SK-N-SH (cell line): Measurements from ENCODE around the gene APC2. TPM values are rescaled to one million over a fixed set of nuclear protein-coding genes. Genes with fewer than 3 reads are reported as not detected.

Experiments used
- CTCF ChIA-PET: fragments of 300-600, 350-600 bp; formaldehyde crosslinking; extraction: SDS; loops from one replicate; lab custom pipeline; 2021; lab: Yijun Ruan, JAX
- POLR2A ChIA-PET: fragments of 350-600 bp; sonication (Branson Sonifier 250); formaldehyde crosslinking; extraction: SDS; loops from one replicate; lab custom pipeline; 2020; ENCODE audit warnings: antibody characterized with exemption, inconsistent platforms; lab: Yijun Ruan, JAX
- DNase-seq: peaks from one replicate; pipeline ENCODE4 v3.0.0; 2012
- H2AFZ ChIP-seq: fragments of 200-600 bp; sonication (generic); 2 replicates; pipeline ENCODE4 v1.8.1; 2016; ENCODE audit warnings: antibody characterized with exemption, mild to moderate bottlenecking, low read depth
- H3F3A ChIP-seq: fragments of 200-600 bp; sonication (generic); replicated peaks from 2 replicates; pipeline ENCODE3; 2016; ENCODE audit warnings: antibody characterized with exemption, mild to moderate bottlenecking; ENCODE audit not compliant: insufficient read depth
- H3K27ac ChIP-seq, 2 experiments: fragments of 200-500 bp in 1 of 2; fragments of 200-600 bp in 1 of 2; sonication (Bioruptor generic) in 1 of 2; sonication (generic), shearing (Covaris generic) in 1 of 2; 2 replicates each; pipeline versions ENCODE4 v1.5.1 to v1.6.1; 2014 to 2016; ENCODE audit warnings: low read depth in 2 of 2, inconsistent platforms in 1 of 2, low read length in 1 of 2, mild to moderate bottlenecking in 1 of 2, mixed read lengths in 1 of 2
- H3K27me3 ChIP-seq: fragments of 200-600 bp; sonication (generic), shearing (Covaris generic); 2 replicates; pipeline ENCODE4 v1.6.1; 2016; ENCODE audit warnings: mixed run types; ENCODE audit not compliant: insufficient read depth
- H3K36me3 ChIP-seq, 2 experiments: fragments of 200-500 bp in 1 of 2; fragments of 200-600 bp in 1 of 2; sonication (Bioruptor generic) in 1 of 2; sonication (generic) in 1 of 2; replicated peaks in 1 of 2; 2 replicates each; pipeline versions ENCODE3 to v1.5.1; 2014 to 2016; ENCODE audit warnings: low read length in 1 of 2, mild to moderate bottlenecking in 1 of 2; ENCODE audit not compliant: insufficient read depth in 2 of 2, control insufficient read depth in 1 of 2
- H3K4me1 ChIP-seq, 2 experiments: fragments of 200-500 bp in 1 of 2; fragments of 200-600 bp in 1 of 2; sonication (Bioruptor generic) in 1 of 2; sonication (generic), shearing (Covaris generic) in 1 of 2; 2 replicates each; pipeline versions ENCODE4 v1.5.1 to v1.6.1; 2014 to 2016; ENCODE audit warnings: low read depth in 1 of 2, low read length in 1 of 2, mixed run types in 1 of 2; ENCODE audit not compliant: insufficient read depth in 2 of 2, control insufficient read depth in 1 of 2
- H3K4me2 ChIP-seq: fragments of 200-600 bp; sonication (generic), shearing (Covaris generic); 2 replicates; pipeline ENCODE4 v1.6.1; 2017; ENCODE audit warnings: mixed run types
- H3K4me3 ChIP-seq, 2 experiments: fragments of 200-500 bp in 1 of 2; fragments of 200-600 bp in 1 of 2; sonication (Bioruptor generic) in 1 of 2; sonication (generic), shearing (Covaris generic) in 1 of 2; 2 replicates each; pipeline versions ENCODE4 v1.5.1 to v1.8.1; 2014 to 2016; ENCODE audit warnings: low read depth in 2 of 2, inconsistent platforms in 1 of 2, low read length in 1 of 2, mild to moderate bottlenecking in 1 of 2, mixed read lengths in 1 of 2, moderate library complexity in 1 of 2
- H3K79me2 ChIP-seq: fragments of 200-600 bp; sonication (generic); 2 replicates; pipeline ENCODE4 v1.8.1; 2017; ENCODE audit warnings: mild to moderate bottlenecking; ENCODE audit not compliant: insufficient read depth
- H3K9ac ChIP-seq: fragments of 200-600 bp; sonication (generic); 2 replicates; pipeline ENCODE4 v1.6.1; 2017; ENCODE audit warnings: mixed run types
- H3K9me2 ChIP-seq: fragments of 200-600 bp; sonication (generic); 2 replicates; pipeline ENCODE4 v1.6.1; 2017; ENCODE audit warnings: mixed run types
- H3K9me3 ChIP-seq: fragments of 200-600 bp; sonication (generic); 2 replicates; pipeline ENCODE4 v1.6.1; 2017; ENCODE audit warnings: mixed run types, mild to moderate bottlenecking, moderate library complexity
- H4K20me1 ChIP-seq: fragments of 200-600 bp; sonication (generic); 2 replicates; pipeline ENCODE4 v1.6.1; 2017; ENCODE audit warnings: mild to moderate bottlenecking, mixed run types; ENCODE audit not compliant: insufficient read depth
- CHD2 ChIP-seq: fragments of 150-350 bp; IDR thresholded peaks from 2 replicates; pipeline ENCODE4 v1.6.1; 2018; ENCODE audit warnings: low read length; ENCODE audit not compliant: partially characterized antibody
- ELF1 ChIP-seq: IDR thresholded peaks from 2 replicates; pipeline ENCODE4 v1.4.0; 2012
- EP300 ChIP-seq, 2 experiments: IDR thresholded peaks; 2 replicates each; pipeline versions ENCODE4 v1.4.0 to v1.6.1; 2012; ENCODE audit warnings: borderline replicate concordance in 1 of 2, low read depth in 1 of 2, low read length in 1 of 2
- FOXJ3 ChIP-seq: sonication (generic); formaldehyde crosslinking; IDR thresholded peaks from 2 replicates; pipeline ENCODE4 v1.5.1; 2020; ENCODE audit warnings: mild to moderate bottlenecking, missing genetic modification reagents
- IRF3 ChIP-seq: fragments of 150-350 bp; IDR thresholded peaks from 2 replicates; pipeline ENCODE4 v1.6.1; 2016; ENCODE audit warnings: mild to moderate bottlenecking, low read depth, low read length
- JUND ChIP-seq: IDR thresholded peaks from 2 replicates; pipeline ENCODE4 v1.4.0; 2012
- MAX ChIP-seq: IDR thresholded peaks from 2 replicates; pipeline ENCODE4 v1.4.0; 2012; ENCODE audit warnings: low read depth
- MEF2A ChIP-seq: IDR thresholded peaks from 2 replicates; pipeline ENCODE4 v1.4.0; 2012; ENCODE audit warnings: low read depth, borderline replicate concordance
- NFIC ChIP-seq: IDR thresholded peaks from 2 replicates; pipeline ENCODE4 v1.4.0; 2012; ENCODE audit warnings: borderline replicate concordance
- POLR2AphosphoS5 ChIP-seq: IDR thresholded peaks from 2 replicates; pipeline ENCODE4 v1.6.1; 2012; ENCODE audit warnings: low read depth, low read length
- RCOR1 ChIP-seq: fragments of 150-350 bp; IDR thresholded peaks from 2 replicates; pipeline ENCODE4 v1.6.1; 2017; ENCODE audit warnings: antibody characterized with exemption, low read length
- REST ChIP-seq: IDR thresholded peaks from 2 replicates; pipeline ENCODE4 v1.6.1; 2012; ENCODE audit warnings: mild to moderate bottlenecking, low read depth, low read length, moderate library complexity
- RFX5 ChIP-seq: IDR thresholded peaks from 2 replicates; pipeline ENCODE4 v1.6.1; 2012; ENCODE audit warnings: mild to moderate bottlenecking, improper control_type of control experiment, low read length
- SMC3 ChIP-seq: IDR thresholded peaks from 2 replicates; pipeline ENCODE4 v1.6.1; 2012; ENCODE audit warnings: low read depth, low read length, improper control_type of control experiment
- TCF12 ChIP-seq: IDR thresholded peaks from 2 replicates; pipeline ENCODE4 v1.4.0; 2012
- TEAD4 ChIP-seq: IDR thresholded peaks from 2 replicates; pipeline ENCODE4 v1.4.0; 2012; ENCODE audit warnings: mild to moderate bottlenecking, borderline replicate concordance; ENCODE audit not compliant: insufficient read depth
- USF2 ChIP-seq: fragments of 150-350 bp; IDR thresholded peaks from 2 replicates; pipeline ENCODE4 v1.6.1; 2017; ENCODE audit warnings: antibody characterized with exemption, low read length, low read depth, borderline replicate concordance
- WGBS: methylation state at CpG from one replicate; pipeline ENCODE4 v1.1.6; 2017; ENCODE audit warnings: low lambda C conversion rate; 5-methylcytosine and 5-hydroxymethylcytosine counted together
- polyA plus RNA-seq, 3 experiments: library from polyadenylated mRNA; depleted of rRNA; stranded (reverse); fragments of >200 nt; gene quantifications; 2 replicates each; pipeline ENCODE4 v1.2.3, GENCODE V29; 2012

The APC2 gene
- polyA plus RNA-seq, 1 of the 3 experiments (the other 2 are of a cell fraction) = 1.3 TPM

DNA sequence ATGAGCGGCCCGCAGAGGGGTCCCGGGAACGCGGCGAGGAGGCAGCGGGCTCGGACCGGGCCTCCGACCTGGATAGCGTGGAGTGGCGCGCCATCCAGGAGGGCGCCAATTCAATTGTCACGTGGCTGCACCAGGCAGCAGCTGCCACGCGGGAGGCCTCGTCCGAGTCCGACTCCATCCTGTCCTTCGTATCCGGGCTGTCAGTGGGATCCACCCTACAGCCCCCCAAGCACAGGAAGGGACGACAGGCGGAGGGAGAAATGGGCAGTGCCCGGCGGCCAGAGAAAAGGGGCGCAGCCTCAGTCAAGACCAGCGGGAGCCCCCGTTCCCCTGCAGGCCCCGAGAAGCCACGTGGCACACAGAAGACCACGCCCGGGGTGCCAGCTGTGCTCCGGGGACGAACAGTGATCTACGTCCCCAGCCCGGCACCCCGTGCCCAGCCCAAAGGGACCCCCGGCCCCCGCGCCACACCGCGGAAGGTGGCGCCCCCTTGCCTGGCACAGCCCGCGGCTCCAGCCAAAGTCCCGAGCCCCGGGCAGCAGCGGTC is 18.4 kb downstream of the APC2 start:
- Histone ChIP-seq H3K9ac (no peak overlapping the region), H3K9me3 (no peaks in the 10 kb centered on the region), H3K4me2 (no peak overlapping the region), H2AFZ (no peak overlapping the region), H3K27me3 (no peaks in the 10 kb centered on the region), H3K9me2 (no peaks in the 10 kb centered on the region), H3F3A (no peaks in the 10 kb centered on the region), H3K79me2 (peaks cover 8% of the 10 kb centered on the region; the same call in 1 of the 2 replicates), H3K27ac (no peak overlapping the region), H3K36me3 (peaks cover 0 to 22% of the 10 kb centered on the region in 2 experiments), H3K4me1 (peaks cover 0 to 11% of the 10 kb centered on the region in 2 experiments; a peak in 1 of 4 replicates), H3K4me3 (no peak overlapping the region), H4K20me1 (peaks cover 13% of the 10 kb centered on the region; the same call in 1 of the 2 replicates)
- POLR2A ChIA-PET = no interaction called here
- no peak for DNase-seq
- WGBS = 97% methylated on average over 23 of the region's 49 CpGs
- CTCF ChIA-PET = interaction anchor here (2.7 kb wide), 1 partner anchor 23 kb away, joined by 11 read pairs; no protein-coding TSS in a partner anchor
- TF ChIP-seq RFX5 (no peak), USF2 (no peak), IRF3 (no peak), TCF12 (no peak), SMC3 (no peak), NFIC (no peak), MAX (no peak), POLR2AphosphoS5 (no peak), ELF1 (no peak), MEF2A (no peak), REST (no peak), EP300 (IDR thresholded peaks at IDR 0.05; ENCODE audit: borderline replicate concordance in 1 of 2, low read depth in 1 of 2, low read length in 1 of 2) (no peak), CHD2 (no peak), TEAD4 (no peak), JUND (no peak), RCOR1 (no peak), FOXJ3 (no peak)
